ENCODE results near the gene UGT1A6. TPM values are rescaled to one million over a fixed set of nuclear protein-coding genes. Genes with fewer than 3 reads are reported as not detected.

UGT1A6 gene
- total and polyA plus RNA-seq, 2 donors (not counting 1 experiment from before 2014, with no cell fraction given), result not detected

GRCh38 chr2:233650981-233651380 is 41.7 kb upstream of the UGT1A6 start:
- no peak overlapping the region for H2AFZ ChIP-seq (ENCODE audit: low read length)
- no peak for TF ChIP-seq EZH2 (IDR thresholded peaks at IDR 0.05; ENCODE audit: low read length, missing control alignments)
- TF ChIP-seq CTCF (conservative IDR thresholded peaks at IDR 0.05 in 1 of 2, IDR thresholded peaks at IDR 0.05 in 1 of 2; ENCODE audit: low read depth in 1 of 2, low read length in 2 of 2), result no peak
- H3K27me3 ChIP-seq (ENCODE audit: control insufficient read depth, insufficient read depth, low read length), result no peaks in the 10 kb centered on the region
- H3K9me3 ChIP-seq (ENCODE audit: control insufficient read depth, insufficient read depth, low read depth, low read length), result no peaks in the 10 kb centered on the region
- no peaks in the 10 kb centered on the region for H3K4me1 ChIP-seq (ENCODE audit: control insufficient read depth, extremely low read depth, insufficient read depth, low read length)
- no peak overlapping the region for H3K27ac ChIP-seq (ENCODE audit: insufficient read depth, low read length)
- no peaks in the 10 kb centered on the region for H3K36me3 ChIP-seq (ENCODE audit: control insufficient read depth, insufficient read depth, low read length)
- no peak for DNase-seq (ENCODE audit: low read depth in 2 of 2)
- H3K4me2 ChIP-seq (ENCODE audit: extremely low read depth, insufficient read depth, low read length), result no peak overlapping the region
- H4K20me1 ChIP-seq (ENCODE audit: control insufficient read depth, extremely low read depth, insufficient read depth, low read length), result no peaks in the 10 kb centered on the region
- H3K9ac ChIP-seq (ENCODE audit: insufficient read depth, low read length), result no peak overlapping the region
- H3K4me3 ChIP-seq (replicated peaks in 1 of 4; ENCODE audit: control extremely low read depth in 1 of 4, insufficient read depth in 1 of 4, low read depth in 3 of 4, low read length in 4 of 4), result no peak overlapping the region
- no peaks in the 10 kb centered on the region for H3K79me2 ChIP-seq (ENCODE audit: control insufficient read depth, insufficient read depth, low read length)

- Histone ChIP-seq H3K36me3 (ENCODE audit: control insufficient read depth, insufficient read depth, low read length) (no peaks in the 10 kb centered on the region), H3K4me2 (ENCODE audit: extremely low read depth, insufficient read depth, low read length) (no peak overlapping the region), H3K27ac (ENCODE audit: insufficient read depth, low read length) (no peak overlapping the region), H3K27me3 (ENCODE audit: control insufficient read depth, insufficient read depth, low read length) (no peaks in the 10 kb centered on the region), H3K4me1 (ENCODE audit: control insufficient read depth, extremely low read depth, insufficient read depth, low read length) (no peaks in the 10 kb centered on the region), H3K79me2 (ENCODE audit: control insufficient read depth, insufficient read depth, low read length) (no peaks in the 10 kb centered on the region), H3K9ac (ENCODE audit: insufficient read depth, low read length) (no peak overlapping the region), H3K9me3 (ENCODE audit: control insufficient read depth, insufficient read depth, low read depth, low read length) (no peaks in the 10 kb centered on the region), H3K4me3 (replicated peaks in 1 of 4; ENCODE audit: control extremely low read depth in 1 of 4, insufficient read depth in 1 of 4, low read depth in 3 of 4, low read length in 4 of 4) (no peak overlapping the region), H4K20me1 (ENCODE audit: control insufficient read depth, extremely low read depth, insufficient read depth, low read length) (no peaks in the 10 kb centered on the region), H2AFZ (ENCODE audit: low read length) (no peak overlapping the region)
- no peak for DNase-seq (ENCODE audit: low read depth in 2 of 2)
- TF ChIP-seq CTCF (conservative IDR thresholded peaks at IDR 0.05 in 1 of 2, IDR thresholded peaks at IDR 0.05 in 1 of 2; ENCODE audit: low read depth in 1 of 2, low read length in 2 of 2) (no peak), EZH2 (IDR thresholded peaks at IDR 0.05; ENCODE audit: low read length, missing control alignments) (no peak)
These were observed 41.3 kb upstream of the UGT1A6 start for GRCh38 chr2:233651430-233651829.

DNA sequence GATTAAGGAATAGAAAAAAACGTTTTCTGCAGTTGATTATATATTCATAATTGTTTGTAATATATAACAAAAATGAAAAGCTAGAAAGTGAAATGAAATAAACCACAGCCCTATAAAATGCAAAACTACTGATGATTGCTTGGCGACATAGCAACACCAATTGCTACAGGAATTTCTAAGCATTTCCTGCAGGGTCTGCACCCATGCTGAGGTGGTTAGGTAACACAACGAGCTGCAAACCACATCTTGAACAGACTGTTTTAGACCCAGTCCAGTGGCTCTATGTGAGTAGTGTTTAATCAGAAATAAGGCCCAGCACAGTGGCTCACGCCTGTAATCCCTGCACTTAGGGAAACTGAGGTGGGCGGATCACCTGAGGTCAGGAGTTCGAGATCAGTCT is 38.2 kb upstream of the UGT1A6 start:
- Histone ChIP-seq H3K4me3 (replicated peaks in 1 of 4; ENCODE audit: control extremely low read depth in 1 of 4, insufficient read depth in 1 of 4, low read depth in 3 of 4, low read length in 4 of 4) (no peak overlapping the region), H4K20me1 (ENCODE audit: control insufficient read depth, extremely low read depth, insufficient read depth, low read length) (no peaks in the 10 kb centered on the region), H3K4me2 (ENCODE audit: extremely low read depth, insufficient read depth, low read length) (no peak overlapping the region), H3K36me3 (ENCODE audit: control insufficient read depth, insufficient read depth, low read length) (no peaks in the 10 kb centered on the region), H3K9me3 (ENCODE audit: control insufficient read depth, insufficient read depth, low read depth, low read length) (no peaks in the 10 kb centered on the region), H3K4me1 (ENCODE audit: control insufficient read depth, extremely low read depth, insufficient read depth, low read length) (no peaks in the 10 kb centered on the region), H3K27ac (ENCODE audit: insufficient read depth, low read length) (no peak overlapping the region), H3K27me3 (ENCODE audit: control insufficient read depth, insufficient read depth, low read length) (no peaks in the 10 kb centered on the region), H3K79me2 (ENCODE audit: control insufficient read depth, insufficient read depth, low read length) (no peaks in the 10 kb centered on the region), H2AFZ (ENCODE audit: low read length) (no peak overlapping the region), H3K9ac (ENCODE audit: insufficient read depth, low read length) (no peak overlapping the region)
- DNase-seq (ENCODE audit: low read depth in 2 of 2), result no peak
- no peak for TF ChIP-seq CTCF (conservative IDR thresholded peaks at IDR 0.05 in 1 of 2, IDR thresholded peaks at IDR 0.05 in 1 of 2; ENCODE audit: low read depth in 1 of 2, low read length in 2 of 2)
- TF ChIP-seq EZH2 (IDR thresholded peaks at IDR 0.05; ENCODE audit: low read length, missing control alignments), result no peak

Measured in fibroblast of lung (primary cell).